ENCODE measurements around the gene YBEY.

YBEY gene

GRCh38 chr21:46334351-46335140 is 48.4 kb downstream of the YBEY start:
- DNase-seq = no peak

- DNase-seq = no peak
These were observed 50.5 kb downstream of the YBEY start for GRCh38 chr21:46336603-46337002.

GRCh38 chr21:46340998-46341397 is 54.9 kb downstream of the YBEY start:
- no peak for DNase-seq

GRCh38 chr21:46344219-46344915 is 58.2 kb downstream of the YBEY start:
- DNase-seq = no peak

- no peak for DNase-seq
These were observed 59.7 kb downstream of the YBEY start for GRCh38 chr21:46345861-46346260.

GRCh38 chr21:46346296-46347202 is 60.4 kb downstream of the YBEY start:
- DNase-seq = no peak

GRCh38 chr21:46347203-46347550 is 61.0 kb downstream of the YBEY start:
- no peak for DNase-seq

Data from activated T-cell treated with anti-CD3 and anti-CD28 coated beads, Interleukin-2, amount 50 U/mL, for 48 hours (primary cell).